ENCODE results near the gene DOLPP1. TPM values are rescaled to one million over a fixed set of nuclear protein-coding genes. Genes with fewer than 3 reads are reported as not detected.
A peak's percentile ranks its signal among the peaks of the same experiment; 100 is the strongest.

The DOLPP1 gene
- total and polyA plus RNA-seq, 2 donors from 2014 or later = 9.1 to 12.1 TPM

- DNase-seq = peak in 1 of 5 donors; percentile 41
- FAIRE-seq = no peak
Observed at GRCh38 chr9:129100383-129101169, 19.7 kb downstream of the DOLPP1 start.

GRCh38 chr9:129101279-129101678 is 20.4 kb downstream of the DOLPP1 start:
- intact Hi-C loops (cut with DNase I) = no loop called here
- no peaks in the 10 kb centered on the region for H3K9me3 ChIP-seq (ENCODE audit: control insufficient read depth in 2 of 3, insufficient read depth in 1 of 3, low read length in 3 of 3)
- FAIRE-seq (no peak), DNase-seq (no peak)
- no peaks in the 10 kb centered on the region for H3K27me3 ChIP-seq (ENCODE audit: control insufficient read depth, insufficient read depth, low read length)
- no peaks in the 10 kb centered on the region for H3K4me1 ChIP-seq (ENCODE audit: control insufficient read depth in 2 of 3, insufficient read depth in 2 of 3, low read depth in 1 of 3, low read length in 3 of 3)
- no peak overlapping the region for H3K4me3 ChIP-seq (ENCODE audit: low read length in 3 of 3)
- H3K27ac ChIP-seq (ENCODE audit: low read depth in 2 of 2, low read length in 2 of 2) = no peak overlapping the region
- TF ChIP-seq CTCF (IDR thresholded peaks at IDR 0.05; ENCODE audit: borderline replicate concordance, extremely low read depth, insufficient read depth) = no peak
- peaks cover 0 to 3% (median 2%) of the 10 kb centered on the region in 3 donors for H3K36me3 ChIP-seq (ENCODE audit: control insufficient read depth in 2 of 3, insufficient read depth in 3 of 3, low read length in 3 of 3)
- no peak overlapping the region for H3K9ac ChIP-seq (ENCODE audit: low read length in 3 of 3)

More at GRCh38 chr9:129100383-129101169, 19.7 kb downstream of the DOLPP1 start:
- H3K9ac ChIP-seq (ENCODE audit: low read length in 3 of 3) = no peak overlapping the region
- no peaks in the 10 kb centered on the region for H3K27me3 ChIP-seq (ENCODE audit: control insufficient read depth, insufficient read depth, low read length)
- H3K4me1 ChIP-seq (ENCODE audit: control insufficient read depth in 2 of 3, insufficient read depth in 2 of 3, low read depth in 1 of 3, low read length in 3 of 3) = no peaks in the 10 kb centered on the region
- H3K27ac ChIP-seq (ENCODE audit: low read depth in 2 of 2, low read length in 2 of 2) = no peak overlapping the region
- no peak for TF ChIP-seq CTCF (IDR thresholded peaks at IDR 0.05; ENCODE audit: borderline replicate concordance, extremely low read depth, insufficient read depth)
- no peak overlapping the region for H3K4me3 ChIP-seq (ENCODE audit: low read length in 3 of 3)
- intact Hi-C loops (cut with DNase I) = no loop called here
- H3K36me3 ChIP-seq (ENCODE audit: control insufficient read depth in 2 of 3, insufficient read depth in 3 of 3, low read length in 3 of 3) = peaks cover 0 to 4% (median 3%) of the 10 kb centered on the region in 3 donors
- H3K9me3 ChIP-seq (ENCODE audit: control insufficient read depth in 2 of 3, insufficient read depth in 1 of 3, low read length in 3 of 3) = no peaks in the 10 kb centered on the region

GRCh38 chr9:129102095-129102525 is 21.2 kb downstream of the DOLPP1 start:
- Histone ChIP-seq H3K27ac (ENCODE audit: low read depth in 2 of 2, low read length in 2 of 2) (no peak overlapping the region), H3K9me3 (ENCODE audit: control insufficient read depth in 2 of 3, insufficient read depth in 1 of 3, low read length in 3 of 3) (no peaks in the 10 kb centered on the region), H3K27me3 (ENCODE audit: control insufficient read depth, insufficient read depth, low read length) (no peaks in the 10 kb centered on the region), H3K9ac (ENCODE audit: low read length in 3 of 3) (no peak overlapping the region), H3K4me3 (ENCODE audit: low read length in 3 of 3) (no peak overlapping the region), H3K4me1 (ENCODE audit: control insufficient read depth in 2 of 3, insufficient read depth in 2 of 3, low read depth in 1 of 3, low read length in 3 of 3) (no peaks in the 10 kb centered on the region), H3K36me3 (ENCODE audit: control insufficient read depth in 2 of 3, insufficient read depth in 3 of 3, low read length in 3 of 3) (peaks cover 0 to 3% (median 2%) of the 10 kb centered on the region in 3 donors)
- intact Hi-C loops (cut with DNase I) = no loop called here
- FAIRE-seq = no peak
- DNase-seq = no peak
- no peak for TF ChIP-seq CTCF (IDR thresholded peaks at IDR 0.05; ENCODE audit: borderline replicate concordance, extremely low read depth, insufficient read depth)

Measured in kidney (tissue), 14 donors.